Gastroesophageal sphincter (tissue), 4 donors: ENCODE results near the gene SCAI. TPM values are rescaled to one million over a fixed set of nuclear protein-coding genes. Genes with fewer than 3 reads are reported as not detected.
"Not testable (repeated sequence)": the region's sequence is repeated elsewhere in the genome, so short reads cannot be mapped to it uniquely, and the experiment has no call there.

Source experiments
- ATAC-seq: fragments of 150-250 bp; one replicate; pipeline ENCODE4 v1.9.1; 2016; ENCODE audit warnings: mild to moderate bottlenecking, moderate library complexity
- H3K27ac ChIP-seq, 4 donors: fragments of 200-600 bp; sonication (generic) in 3 of 4; 1 replicate in 3 of 4; 2 replicates in 1 of 4; pipeline ENCODE4 v1.5.1; 2016 to 2019
- H3K27me3 ChIP-seq: fragments of 200-600 bp; sonication (generic); one replicate; pipeline ENCODE4 v1.5.1; 2019
- H3K36me3 ChIP-seq, 2 donors: fragments of 200-600 bp; sonication (generic); one replicate each; pipeline ENCODE4 v1.5.1; 2019; ENCODE audit warnings: control low read depth in 1 of 2
- H3K4me1 ChIP-seq, 3 donors: fragments of 200-600 bp; sonication (generic); 1 replicate in 2 of 3; 2 replicates in 1 of 3; pipeline ENCODE4 v1.5.1; 2016 to 2019; ENCODE audit warnings: control low read depth in 2 of 3
- H3K4me3 ChIP-seq, 2 donors: fragments of 200-600 bp; sonication (generic); one replicate each; pipeline ENCODE4 v1.5.1; 2019; ENCODE audit warnings: mild to moderate bottlenecking in 1 of 2, moderate library complexity in 1 of 2
- H3K9me3 ChIP-seq, 3 donors: fragments of 200-600 bp; sonication (generic); one replicate each; pipeline ENCODE4 v1.5.1; 2017 to 2019; ENCODE audit warnings: control low read depth in 2 of 3
- EP300 ChIP-seq: sonication (generic); formaldehyde crosslinking; IDR thresholded peaks from one replicate; pipeline ENCODE4 v1.6.1; 2017; ENCODE audit warnings: antibody characterized with exemption, mild to moderate bottlenecking
- POLR2A ChIP-seq, 2 donors: fragments of 450-650 bp; IDR thresholded peaks; one replicate each; pipeline ENCODE4 v1.6.1; 2017; ENCODE audit warnings: antibody characterized with exemption in 2 of 2, mild to moderate bottlenecking in 2 of 2, moderate library complexity in 1 of 2
- POLR2AphosphoS5 ChIP-seq: sonication (generic); formaldehyde crosslinking; IDR thresholded peaks from one replicate; pipeline ENCODE4 v1.6.1; 2017; ENCODE audit warnings: antibody characterized with exemption
- WGBS, 2 donors: methylation state at CpG; one replicate each; pipeline ENCODE4 v1.1.5; 2018; ENCODE audit warnings: low coverage in 1 of 2; 5-methylcytosine and 5-hydroxymethylcytosine counted together
- total RNA-seq, 4 donors: library from RNA; depleted of rRNA; stranded (reverse); fragments of >200 nt; gene quantifications; one replicate each; pipeline ENCODE4 v1.1.0, GENCODE V29; 2016
- TF ChIP-seq, protein P1 (sequence below), 4 experiments: fragments of 200-600 bp in 2 of 4; fragments of 450-650 bp in 2 of 4; sonication (generic) in 1 of 4; IDR thresholded peaks; one replicate each; pipeline ENCODE4 v1.5.1; 2017 to 2019; ENCODE audit warnings: antibody characterized with exemption in 4 of 4, mild to moderate bottlenecking in 2 of 4, moderate library complexity in 2 of 4

SCAI gene
- total RNA-seq, 4 donors from 2014 or later, result 6.9 to 15.9 (median 7.7) TPM

DNA sequence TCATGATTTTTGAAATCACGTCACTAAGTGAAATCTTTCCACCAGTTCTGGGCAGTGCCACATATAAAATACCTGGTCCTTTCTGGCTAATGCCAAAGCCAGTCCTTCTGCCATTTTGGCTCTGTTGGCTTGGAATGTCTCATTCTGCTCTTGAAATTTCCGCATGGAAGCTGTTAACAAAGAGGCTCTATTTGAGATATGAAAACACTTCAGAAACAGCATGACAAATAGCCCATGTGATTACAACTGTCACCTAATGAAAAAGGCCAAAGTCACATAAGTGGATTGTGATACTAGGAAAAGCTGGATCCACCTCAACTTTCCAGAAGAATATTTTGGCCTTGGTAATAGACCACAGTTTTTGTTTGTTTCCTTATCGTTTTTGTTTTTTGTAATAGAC, 215.2 kb downstream of the SCAI start:
- H3K27ac ChIP-seq, result no peak overlapping the region
- H3K27me3 ChIP-seq, result no peaks in the 10 kb centered on the region
- peaks cover 11 to 98% of the 10 kb centered on the region in 2 donors for H3K36me3 ChIP-seq
- no peak overlapping the region for H3K4me3 ChIP-seq
- no peaks in the 10 kb centered on the region for H3K4me1 ChIP-seq
- ATAC-seq, result no peak
- 81% methylated on average over 2 to 3 of the region's 3 CpGs for WGBS, 2 donors
- H3K9me3 ChIP-seq, result no peaks in the 10 kb centered on the region
- TF ChIP-seq, protein P1, sequence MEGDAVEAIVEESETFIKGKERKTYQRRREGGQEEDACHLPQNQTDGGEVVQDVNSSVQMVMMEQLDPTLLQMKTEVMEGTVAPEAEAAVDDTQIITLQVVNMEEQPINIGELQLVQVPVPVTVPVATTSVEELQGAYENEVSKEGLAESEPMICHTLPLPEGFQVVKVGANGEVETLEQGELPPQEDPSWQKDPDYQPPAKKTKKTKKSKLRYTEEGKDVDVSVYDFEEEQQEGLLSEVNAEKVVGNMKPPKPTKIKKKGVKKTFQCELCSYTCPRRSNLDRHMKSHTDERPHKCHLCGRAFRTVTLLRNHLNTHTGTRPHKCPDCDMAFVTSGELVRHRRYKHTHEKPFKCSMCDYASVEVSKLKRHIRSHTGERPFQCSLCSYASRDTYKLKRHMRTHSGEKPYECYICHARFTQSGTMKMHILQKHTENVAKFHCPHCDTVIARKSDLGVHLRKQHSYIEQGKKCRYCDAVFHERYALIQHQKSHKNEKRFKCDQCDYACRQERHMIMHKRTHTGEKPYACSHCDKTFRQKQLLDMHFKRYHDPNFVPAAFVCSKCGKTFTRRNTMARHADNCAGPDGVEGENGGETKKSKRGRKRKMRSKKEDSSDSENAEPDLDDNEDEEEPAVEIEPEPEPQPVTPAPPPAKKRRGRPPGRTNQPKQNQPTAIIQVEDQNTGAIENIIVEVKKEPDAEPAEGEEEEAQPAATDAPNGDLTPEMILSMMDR (IDR thresholded peaks at IDR 0.05), result no peak
- no peak for TF ChIP-seq POLR2A (IDR thresholded peaks at IDR 0.05)
- no peak for TF ChIP-seq EP300
- TF ChIP-seq POLR2AphosphoS5, result no peak

DNA sequence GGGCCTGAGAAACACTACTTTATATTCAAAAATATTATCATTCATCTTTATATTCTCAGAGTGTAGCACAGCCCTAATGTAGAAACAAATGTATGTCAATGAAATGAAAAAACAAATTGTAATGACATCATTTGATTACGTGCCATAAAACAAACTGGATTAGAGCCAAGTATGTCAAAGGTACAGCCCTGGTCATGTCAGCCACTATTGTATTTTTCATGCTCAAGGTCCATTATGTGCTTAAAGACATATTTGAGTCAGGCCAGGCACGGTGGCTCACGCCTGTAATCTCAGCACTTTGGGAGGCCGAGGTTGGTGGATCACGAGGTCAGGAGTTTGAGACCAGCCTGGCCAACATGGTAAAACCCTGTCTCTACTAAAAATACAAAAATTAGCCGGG, 222.9 kb downstream of the SCAI start:
- not testable (repeated sequence) for H3K9me3 ChIP-seq, ATAC-seq, H3K4me1 ChIP-seq, H3K4me3 ChIP-seq, H3K27ac ChIP-seq, H3K27me3 ChIP-seq
- H3K36me3 ChIP-seq, result peaks cover 0 to 90% of the 10 kb centered on the region in 2 donors
- WGBS, 2 donors, result 25 to 78% methylated on average over 1 to 5 of the region's 6 CpGs

DNA sequence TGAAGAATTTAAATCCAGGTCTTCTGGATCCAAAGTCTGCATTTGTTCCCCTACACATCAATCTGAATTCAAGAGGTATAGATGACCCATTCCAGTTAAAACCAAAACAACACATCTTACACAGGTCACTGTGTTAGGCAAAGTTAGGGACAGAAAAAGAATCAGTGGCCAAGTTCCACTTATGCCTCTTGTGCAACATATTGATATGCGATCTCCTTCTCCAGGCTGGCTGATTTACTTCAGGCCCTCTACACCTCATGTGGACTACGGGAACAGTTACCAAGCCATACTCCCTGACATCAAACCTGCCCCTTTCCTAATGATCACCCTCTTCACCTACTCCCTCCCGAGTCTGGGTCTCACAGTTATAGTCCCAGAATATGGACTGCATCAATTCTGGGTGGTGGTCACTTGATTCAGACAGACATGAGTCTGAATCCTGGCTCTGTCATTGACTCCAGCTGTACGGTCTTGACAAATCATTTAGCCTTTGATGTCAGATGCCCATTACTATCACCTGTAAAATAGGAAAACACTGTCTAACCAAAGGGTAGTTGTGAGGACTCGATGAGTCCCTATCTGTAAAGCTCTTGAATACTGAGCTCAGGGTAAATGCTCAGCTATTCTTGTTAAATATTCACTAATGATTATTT, 228.4 kb downstream of the SCAI start:
- no peak overlapping the region for H3K4me3 ChIP-seq
- H3K27ac ChIP-seq, result no peak overlapping the region
- no peaks in the 10 kb centered on the region for H3K9me3 ChIP-seq
- 98 to 100% methylated on average over 5 of the region's 5 CpGs for WGBS, 2 donors
- ATAC-seq, result no peak
- no peaks in the 10 kb centered on the region for H3K4me1 ChIP-seq
- no peaks in the 10 kb centered on the region for H3K27me3 ChIP-seq
- TF ChIP-seq, protein P1 (IDR thresholded peaks at IDR 0.05), result no peak
- no peak for TF ChIP-seq POLR2A (IDR thresholded peaks at IDR 0.05)
- TF ChIP-seq EP300, result no peak
- TF ChIP-seq POLR2AphosphoS5, result no peak
- peaks cover 0 to 89% of the 10 kb centered on the region in 2 donors for H3K36me3 ChIP-seq

DNA sequence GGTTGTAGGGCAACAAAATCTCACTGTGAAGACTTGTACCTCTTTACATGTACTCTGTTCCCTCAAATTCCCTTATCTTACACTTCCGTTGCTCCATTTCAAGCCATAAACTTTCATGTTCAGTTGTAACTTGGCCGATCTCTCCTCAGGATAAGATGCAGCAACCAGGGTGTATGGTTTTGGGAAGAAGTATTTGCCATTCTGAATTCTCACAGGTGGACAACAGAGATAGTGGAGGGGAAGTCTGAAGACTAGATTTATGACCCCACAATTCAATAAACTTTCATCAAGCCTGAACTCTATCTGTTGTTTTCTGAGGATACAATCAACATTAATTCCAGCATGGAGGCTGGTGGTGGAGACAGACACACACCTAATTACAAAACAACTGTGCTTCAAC, 229.9 kb downstream of the SCAI start:
- no peaks in the 10 kb centered on the region for H3K9me3 ChIP-seq
- TF ChIP-seq, protein P1 (IDR thresholded peaks at IDR 0.05), result no peak
- TF ChIP-seq EP300 (no peak), POLR2A (IDR thresholded peaks at IDR 0.05) (no peak), POLR2AphosphoS5 (no peak)
- H3K36me3 ChIP-seq, result peaks cover 0 to 89% of the 10 kb centered on the region in 2 donors
- no peak overlapping the region for H3K4me3 ChIP-seq
- no peak for ATAC-seq
- WGBS, 2 donors, result 83 to 92% methylated on average over 1 to 2 of the region's 2 CpGs
- H3K27ac ChIP-seq, result no peak overlapping the region
- H3K27me3 ChIP-seq, result no peaks in the 10 kb centered on the region
- no peaks in the 10 kb centered on the region for H3K4me1 ChIP-seq

DNA sequence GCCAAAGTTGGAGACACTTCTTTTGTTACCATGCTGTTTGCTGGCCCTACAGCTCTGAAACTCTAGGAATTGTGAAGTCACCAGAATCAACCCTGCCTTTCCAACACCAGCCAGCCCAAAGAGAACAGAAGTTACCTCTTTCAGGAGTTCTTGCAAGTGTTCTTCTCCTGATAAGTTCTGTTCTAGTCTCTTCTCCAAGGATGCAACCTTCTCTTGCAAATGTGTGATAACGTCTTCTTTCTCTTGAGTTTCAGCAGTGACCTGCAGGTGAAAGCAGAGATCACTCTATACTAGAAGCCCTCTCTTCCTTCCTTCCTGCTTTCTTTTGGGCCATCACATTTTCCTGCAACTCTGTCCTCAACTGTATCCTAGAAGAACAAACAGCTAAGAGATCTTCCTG, 231.6 kb downstream of the SCAI start:
- no peak for TF ChIP-seq POLR2AphosphoS5
- TF ChIP-seq POLR2A (IDR thresholded peaks at IDR 0.05), result no peak
- TF ChIP-seq, protein P1 (IDR thresholded peaks at IDR 0.05), result no peak
- no peak for TF ChIP-seq EP300
- no peaks in the 10 kb centered on the region for H3K27me3 ChIP-seq
- peaks cover 0 to 86% of the 10 kb centered on the region in 2 donors for H3K36me3 ChIP-seq
- no peak for ATAC-seq
- 91% methylated on average over 1 of the region's 1 CpG; no CpG with 5 or more reads in 1 of the 2 donors for WGBS, 2 donors
- no peak overlapping the region for H3K4me3 ChIP-seq
- no peaks in the 10 kb centered on the region for H3K9me3 ChIP-seq
- no peaks in the 10 kb centered on the region for H3K4me1 ChIP-seq
- H3K27ac ChIP-seq, result no peak overlapping the region
